Epidermal melanocyte (primary cell): ENCODE data around the gene MTA1.
A peak's percentile ranks its signal among the peaks of the same experiment; 100 is the strongest.

Experiments
- DNase-seq: peaks from one replicate; pipeline ENCODE4 v3.0.0; 2011; ENCODE audit warnings: low spot score; ENCODE audit not compliant: insufficient read length

Gene MTA1

DNA sequence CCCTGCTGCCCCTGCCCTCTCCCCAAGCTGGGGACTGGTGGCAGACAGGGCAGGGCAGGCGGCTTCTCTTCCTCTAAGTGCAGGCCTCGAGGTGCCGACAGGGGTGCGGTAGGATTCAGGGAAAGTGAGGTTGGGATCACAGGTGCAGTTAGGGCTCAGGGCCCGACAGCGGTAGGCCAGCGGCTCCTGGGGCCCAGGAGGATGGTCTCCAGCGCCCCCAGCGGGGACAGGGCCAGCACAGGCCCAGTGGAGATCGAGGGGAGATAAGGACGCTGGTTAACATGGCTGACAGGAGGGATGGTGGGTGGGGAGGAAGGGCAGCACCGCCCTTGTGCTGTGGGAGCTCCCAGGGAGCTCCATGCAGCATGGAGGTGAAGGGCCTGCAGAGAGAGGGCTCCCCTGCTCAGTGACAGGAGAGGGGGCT is 66.1 kb downstream of the MTA1 start:
- no peak for DNase-seq

DNA sequence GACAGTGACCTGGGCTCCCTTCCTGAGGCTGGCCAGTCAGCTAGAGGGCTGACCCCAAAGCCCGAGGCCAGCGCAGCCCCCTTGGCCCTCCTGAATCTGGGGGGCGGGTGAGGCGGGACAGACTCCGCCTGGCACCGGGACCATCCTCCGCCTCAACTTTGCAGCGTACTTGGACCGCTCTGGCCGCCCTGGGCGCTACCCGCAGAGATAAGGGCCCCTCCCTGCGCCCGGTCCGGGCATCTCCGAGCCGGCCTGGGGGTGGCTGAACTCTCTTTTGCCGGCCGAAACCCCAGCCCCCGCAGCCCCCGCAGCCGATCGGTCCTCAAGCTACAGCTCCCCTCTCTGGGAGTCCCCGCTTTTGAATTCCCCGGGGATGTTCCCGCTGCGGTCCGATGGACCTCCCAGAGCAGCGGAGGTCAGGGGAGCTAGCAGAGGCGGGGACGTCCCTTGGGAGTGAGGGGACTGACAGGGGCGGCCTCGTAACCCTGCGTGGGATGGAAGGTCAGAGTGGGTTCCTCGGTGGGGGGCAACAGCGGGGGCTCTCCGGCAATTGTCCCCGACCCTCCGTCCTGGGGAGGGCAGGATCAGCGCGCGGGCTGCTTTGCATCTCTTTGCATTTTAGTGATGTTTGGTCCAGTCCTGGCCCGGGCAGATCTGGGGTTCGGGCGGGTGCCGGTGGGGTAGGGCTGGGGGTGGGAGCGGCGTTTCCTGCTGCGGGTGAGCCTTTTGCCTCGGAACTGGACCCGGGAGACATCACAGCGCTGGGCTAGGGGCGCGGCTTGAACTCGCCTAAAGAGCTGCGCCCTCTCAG is 66.7 kb downstream of the MTA1 start, which contains the start of gene CRIP1:
CRIP1 (plus strand) TSS at position 724 of the 811 bp plus-strand sequence. CDS start 374 bp downstream, outside the sequence.
- no peak for DNase-seq

DNA sequence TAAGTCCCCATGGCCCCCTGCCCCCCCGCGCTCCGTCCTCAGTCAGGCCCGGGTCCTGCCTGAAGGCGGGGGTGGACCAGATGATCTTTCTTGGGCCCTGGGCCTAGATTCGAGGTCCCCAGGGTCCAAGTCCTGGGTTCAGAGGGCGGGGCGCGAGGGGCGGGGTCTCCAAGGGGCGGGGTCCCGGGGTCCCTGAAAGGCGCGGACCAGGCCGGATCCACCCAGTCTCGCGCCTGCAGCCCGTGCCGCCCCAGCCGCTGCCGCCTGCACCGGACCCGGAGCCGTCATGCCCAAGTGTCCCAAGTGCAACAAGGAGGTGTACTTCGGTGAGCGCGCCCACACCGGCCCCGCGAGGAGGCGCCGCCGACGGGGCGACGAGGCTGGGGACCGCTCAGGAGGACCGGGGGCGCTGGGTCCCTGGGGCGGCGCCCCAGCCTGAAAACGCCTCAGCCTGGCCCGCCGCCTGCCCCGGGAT is 67.4 kb downstream of the MTA1 start:
- no peak for DNase-seq

DNA sequence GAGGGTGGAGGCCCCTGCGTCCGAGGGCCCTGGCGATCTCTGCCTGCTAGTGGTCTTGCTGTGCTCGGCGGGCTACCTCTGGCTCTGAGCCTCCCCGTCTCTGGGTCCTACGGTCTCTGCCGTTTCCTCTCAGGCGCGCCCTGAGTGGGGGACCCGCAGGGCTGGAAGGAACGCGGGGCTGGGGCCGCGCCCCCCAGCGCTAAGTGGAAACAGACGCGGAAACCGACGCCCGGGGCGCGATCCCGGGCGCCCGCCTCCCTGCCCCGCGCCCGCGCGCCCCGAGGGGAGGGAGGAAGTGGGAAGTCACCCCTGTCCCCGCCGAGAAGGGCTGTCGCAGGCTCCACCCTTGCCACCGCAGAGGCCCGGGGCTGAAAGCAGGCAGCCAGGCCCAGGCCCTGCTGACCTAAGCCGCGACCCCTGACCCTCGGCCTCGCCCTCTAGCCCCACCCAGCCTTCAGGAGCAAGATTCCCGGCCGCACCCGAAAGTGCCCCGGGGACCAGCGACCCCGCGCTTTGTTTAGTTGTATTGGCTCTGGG is 67.9 kb downstream of the MTA1 start:
- DNase-seq = no peak

DNA sequence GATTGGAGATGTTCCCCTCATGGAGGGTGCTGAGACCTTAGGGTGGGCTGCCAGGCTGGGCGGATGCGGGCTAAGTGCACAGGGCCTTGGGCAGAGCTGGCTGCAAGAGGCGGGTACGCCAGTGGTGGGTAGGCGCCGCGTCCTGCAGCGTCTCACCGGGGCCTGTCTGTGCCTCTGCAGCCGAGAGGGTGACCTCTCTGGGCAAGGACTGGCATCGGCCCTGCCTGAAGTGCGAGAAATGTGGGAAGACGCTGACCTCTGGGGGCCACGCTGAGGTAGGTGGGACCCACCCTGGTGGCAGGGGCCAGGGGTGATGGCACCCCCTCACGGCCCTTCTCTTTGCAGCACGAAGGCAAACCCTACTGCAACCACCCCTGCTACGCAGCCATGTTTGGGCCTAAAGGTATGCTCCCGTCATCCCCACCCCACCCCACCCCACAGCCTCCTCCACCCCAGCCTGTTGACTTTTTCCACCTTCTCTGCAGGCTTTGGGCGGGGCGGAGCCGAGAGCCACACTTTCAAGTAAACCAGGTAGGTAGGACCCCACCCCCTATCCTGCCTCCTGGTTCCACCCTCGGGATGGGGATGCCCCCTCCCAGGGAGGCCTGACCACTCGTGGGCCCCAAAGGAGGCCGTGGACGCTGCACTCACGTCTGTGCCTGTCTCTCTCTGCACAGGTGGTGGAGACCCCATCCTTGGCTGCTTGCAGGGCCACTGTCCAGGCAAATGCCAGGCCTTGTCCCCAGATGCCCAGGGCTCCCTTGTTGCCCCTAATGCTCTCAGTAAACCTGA is 68.6 kb downstream of the MTA1 start:
- DNase-seq = no peak

DNA sequence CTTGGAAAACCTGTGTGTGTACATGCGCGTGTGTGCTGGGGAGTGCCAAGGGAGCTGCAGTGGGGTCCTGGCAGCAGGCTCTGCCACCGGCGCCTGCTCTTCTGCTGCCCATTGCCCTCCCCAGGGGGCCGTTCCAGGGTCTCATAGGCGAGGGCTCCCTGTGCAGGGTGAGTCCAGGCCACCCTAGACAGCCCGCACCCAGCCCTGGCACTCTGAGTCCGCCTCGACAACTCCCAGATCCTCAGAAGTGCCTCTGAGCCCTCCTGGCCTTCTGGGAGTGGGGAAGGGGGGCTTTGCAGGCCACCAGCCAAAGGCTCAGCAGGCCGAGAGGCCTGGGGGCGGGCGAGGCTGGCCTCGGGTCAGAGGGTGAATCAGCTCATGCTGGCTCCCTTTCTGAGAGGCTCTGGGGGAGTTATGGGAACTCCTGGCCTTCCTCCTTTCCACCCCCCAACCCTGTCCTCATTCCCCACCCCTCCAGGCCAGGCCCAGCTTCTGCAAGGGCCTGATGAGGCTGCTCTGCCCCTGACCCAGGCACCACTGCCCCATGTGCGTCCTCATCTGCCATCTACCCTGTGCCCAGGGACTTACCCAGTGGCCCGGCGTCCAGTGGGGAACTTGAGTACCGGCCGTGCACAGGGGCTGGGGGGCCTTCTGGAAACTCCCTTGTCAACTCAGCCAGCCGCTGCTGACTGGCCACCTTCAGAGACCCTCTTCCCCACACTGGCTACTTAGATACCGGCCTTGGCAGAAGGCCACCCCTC is 69.3 kb downstream of the MTA1 start:
- no peak for DNase-seq

DNA sequence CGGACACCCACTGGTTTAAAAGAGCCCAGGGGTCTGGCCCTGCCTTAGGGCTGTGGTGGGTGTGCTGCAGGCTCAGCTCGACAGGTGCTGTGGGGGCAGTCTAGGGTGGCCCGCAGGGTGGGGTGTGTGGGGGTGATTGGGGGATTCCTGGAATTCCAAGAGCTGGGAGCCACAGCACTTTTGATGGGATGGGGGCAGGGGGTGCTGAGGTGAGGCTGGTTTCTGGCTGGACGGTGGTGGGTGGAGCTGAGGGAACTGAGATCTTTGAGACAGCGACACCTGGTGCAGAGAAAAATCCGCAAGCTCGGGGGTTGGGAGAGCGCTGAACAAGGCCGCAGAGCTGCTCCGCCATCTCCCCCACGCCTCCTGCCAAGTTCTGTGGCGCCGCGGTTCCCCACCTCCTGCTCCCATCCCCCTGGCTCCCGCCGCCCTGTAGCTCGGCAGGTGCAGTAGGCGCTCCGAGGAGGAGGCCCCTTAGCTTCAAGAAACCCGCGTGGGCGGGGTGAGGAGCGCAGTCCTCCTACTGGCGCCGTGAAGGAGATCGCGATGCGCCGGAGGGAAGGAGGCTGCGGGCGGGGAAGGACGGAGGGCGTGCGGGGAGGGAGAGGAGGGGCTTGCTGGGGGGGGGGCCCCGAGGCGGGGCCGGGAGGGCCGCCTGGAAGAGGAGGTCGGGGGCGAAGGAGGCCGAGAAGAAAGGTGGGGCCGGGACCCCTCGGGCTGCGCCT is 70.1 kb downstream of the MTA1 start:
- no peak for DNase-seq

DNA sequence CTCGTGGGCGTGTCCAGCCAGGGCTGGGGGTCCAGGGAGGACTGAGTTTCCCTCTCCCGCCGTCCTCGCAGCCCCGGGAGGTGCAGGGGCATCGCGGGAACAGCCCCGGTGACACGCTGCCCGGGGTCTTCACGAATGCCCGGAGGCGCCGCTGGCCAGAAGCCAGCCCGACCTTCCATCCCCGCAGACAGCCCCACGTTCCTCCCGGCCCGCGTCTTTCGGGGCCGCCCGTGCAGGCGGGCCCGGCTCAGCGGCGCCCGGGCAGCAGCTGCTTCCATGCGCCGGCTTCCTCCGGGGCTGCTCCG is 70.6 kb downstream of the MTA1 start:
- no peak for DNase-seq

DNA sequence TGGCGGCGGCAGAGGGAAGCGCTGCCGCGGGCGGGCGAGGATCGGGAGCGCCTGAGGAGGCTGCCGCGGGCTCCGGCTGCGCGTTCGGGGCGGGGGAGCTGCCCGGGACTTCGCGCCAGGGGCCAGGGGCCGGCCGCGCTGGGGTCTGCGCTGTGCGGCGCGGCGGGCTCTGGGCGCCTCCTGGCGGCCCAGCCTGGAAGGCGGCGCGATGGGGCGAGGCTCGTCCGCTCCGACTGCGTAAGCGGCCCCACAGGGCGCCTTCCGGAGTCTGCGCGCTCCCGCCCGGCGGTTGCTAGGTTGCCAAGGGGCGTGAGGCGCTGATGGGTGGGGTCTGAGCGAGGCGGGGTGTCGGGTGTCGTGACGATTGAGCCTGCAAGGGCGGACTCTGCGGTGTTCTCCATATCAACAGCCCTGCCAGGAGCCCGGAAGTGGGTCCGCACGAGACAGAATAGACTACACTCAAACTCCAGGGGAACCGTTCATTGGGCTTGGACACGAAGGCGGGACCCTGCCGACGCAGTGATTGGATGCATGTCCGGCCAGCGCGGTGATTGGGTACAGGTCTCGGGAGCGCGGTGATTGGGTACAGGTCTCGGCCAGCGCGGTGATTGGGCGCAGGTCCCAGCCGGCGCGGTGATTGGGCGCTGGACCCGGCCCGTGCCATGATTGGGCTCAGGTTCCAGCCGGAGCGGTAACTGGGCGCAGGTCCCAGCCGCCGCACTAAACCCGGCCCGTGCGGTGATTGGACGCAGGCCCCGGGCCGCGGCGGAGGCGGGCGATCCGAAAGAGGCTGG is 71.1 kb downstream of the MTA1 start, which contains the start of gene TEDC1:
TEDC1 (plus strand) TSS at position 675 of the 794 bp plus-strand sequence. CDS start 130 bp downstream, outside the sequence.
- peak; percentile 99 for DNase-seq

DNA sequence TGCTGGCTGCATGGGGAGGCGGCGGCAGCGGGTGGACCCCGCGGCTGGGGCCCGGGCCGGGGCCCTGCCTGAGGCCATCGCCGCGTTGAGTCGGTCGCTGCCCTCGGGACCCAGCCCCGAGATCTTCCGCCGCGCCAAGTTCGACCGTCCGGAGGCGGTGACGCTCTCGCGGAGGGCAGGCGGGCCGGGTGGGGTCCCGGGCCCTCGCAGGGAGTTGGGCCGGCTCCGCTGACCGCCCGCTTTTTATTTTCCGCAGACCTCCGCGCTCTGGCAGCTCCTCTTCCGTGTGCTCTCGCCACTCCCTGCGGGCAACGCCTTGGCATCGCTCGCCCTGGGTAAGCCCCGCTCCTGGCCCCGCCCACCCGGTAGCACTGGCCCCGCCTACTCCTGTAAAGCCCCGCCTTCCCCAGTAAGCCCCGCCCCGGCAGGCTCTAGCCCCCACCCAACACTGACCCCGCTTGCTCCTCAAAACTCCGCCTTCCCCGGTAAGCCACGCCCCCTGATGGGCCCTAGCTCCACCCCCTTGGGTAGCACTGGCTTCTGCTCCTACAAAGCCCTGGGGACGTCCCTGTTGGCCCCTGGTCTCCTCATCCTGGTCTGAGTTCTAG is 71.8 kb downstream of the MTA1 start:
- DNase-seq = no peak

DNA sequence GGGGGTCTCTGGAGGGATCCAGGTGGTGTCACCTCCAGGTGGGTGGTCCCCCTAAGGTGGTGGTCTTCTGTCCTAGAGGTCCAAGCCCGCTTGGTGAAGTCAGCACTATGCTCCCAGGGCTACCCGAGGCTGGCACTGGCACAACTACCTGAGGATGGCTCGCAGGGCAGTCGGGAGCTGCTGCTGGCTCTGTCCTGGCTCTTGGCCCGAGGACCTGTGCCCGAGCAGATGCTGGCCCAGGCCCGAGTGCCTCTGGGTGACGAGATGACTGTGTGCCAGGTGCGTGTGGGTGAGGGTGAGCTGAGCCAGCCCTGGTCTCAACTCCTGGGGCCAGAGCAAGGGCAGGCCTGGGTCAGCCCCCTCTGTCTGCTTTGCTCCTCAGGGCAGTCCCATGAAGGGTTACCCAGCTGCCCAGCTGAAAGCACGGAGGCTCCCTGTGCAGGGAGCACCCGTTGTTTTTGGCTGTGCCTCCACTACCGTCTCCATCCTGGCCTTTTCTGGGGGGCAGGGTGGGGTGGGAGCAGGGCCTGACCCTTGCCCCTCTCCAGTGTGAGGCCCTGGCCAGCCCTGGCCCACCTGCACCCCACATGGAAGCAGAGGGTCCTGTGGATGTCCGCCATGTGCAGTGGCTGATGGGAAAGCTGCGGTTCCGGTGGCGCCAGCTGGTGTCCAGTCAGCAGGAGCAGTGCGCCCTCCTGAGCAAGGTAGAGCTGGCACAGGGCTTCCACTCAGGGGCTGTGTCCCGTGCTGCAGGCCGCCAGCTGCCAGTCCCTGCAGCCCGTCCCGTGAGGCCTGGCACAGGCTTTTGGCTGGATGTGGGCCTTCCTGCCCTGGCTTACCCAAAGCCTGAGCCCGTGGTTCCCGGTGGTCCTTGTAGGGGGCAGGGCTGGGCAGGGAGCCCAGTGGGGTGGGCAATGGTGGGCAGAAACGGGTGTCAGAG is 72.7 kb downstream of the MTA1 start:
- DNase-seq = no peak

DNA sequence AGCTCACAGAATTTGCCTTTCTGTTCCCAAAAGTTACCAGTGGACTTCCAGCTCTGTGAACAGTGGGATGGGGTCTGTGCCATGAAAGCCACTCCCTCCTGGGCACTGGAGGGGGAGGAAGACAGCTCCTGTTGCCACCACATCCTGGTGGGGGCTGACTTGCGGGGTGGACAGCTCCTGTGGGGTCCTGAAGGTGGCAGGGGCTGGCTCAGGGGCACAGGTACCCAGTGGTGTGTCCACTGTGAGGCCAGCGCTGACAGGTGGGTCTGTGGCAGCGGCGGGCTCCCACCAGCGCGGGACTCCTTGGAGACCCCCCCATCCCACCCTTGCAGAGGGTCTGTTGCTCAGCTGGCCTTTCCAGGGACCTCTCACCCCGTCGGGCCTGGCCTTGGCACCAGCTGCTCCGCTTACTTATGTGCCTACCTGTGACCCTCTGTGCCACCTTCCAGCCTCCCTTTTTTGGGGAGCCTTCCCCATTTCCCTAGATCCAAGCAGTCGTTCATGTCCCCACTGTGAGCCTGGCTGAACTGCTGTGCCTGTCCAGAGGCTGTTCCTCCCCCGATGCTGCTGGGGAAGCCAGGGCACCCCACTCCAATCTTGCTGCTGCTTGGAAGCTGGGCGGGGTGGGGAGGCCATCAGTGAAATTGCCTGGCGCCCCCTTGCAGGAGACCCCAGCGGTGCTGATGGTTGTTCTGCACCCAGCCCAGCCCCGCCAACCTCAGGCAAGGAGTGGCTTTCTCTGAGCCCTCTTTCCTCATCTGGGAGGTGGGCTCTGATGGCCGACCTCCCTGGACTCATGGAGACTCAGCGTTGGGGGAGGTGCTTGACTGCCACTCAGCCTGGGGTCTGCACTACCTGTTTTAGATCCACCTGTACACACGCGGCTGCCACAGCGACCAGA is 73.6 kb downstream of the MTA1 start:
- no peak for DNase-seq

DNA sequence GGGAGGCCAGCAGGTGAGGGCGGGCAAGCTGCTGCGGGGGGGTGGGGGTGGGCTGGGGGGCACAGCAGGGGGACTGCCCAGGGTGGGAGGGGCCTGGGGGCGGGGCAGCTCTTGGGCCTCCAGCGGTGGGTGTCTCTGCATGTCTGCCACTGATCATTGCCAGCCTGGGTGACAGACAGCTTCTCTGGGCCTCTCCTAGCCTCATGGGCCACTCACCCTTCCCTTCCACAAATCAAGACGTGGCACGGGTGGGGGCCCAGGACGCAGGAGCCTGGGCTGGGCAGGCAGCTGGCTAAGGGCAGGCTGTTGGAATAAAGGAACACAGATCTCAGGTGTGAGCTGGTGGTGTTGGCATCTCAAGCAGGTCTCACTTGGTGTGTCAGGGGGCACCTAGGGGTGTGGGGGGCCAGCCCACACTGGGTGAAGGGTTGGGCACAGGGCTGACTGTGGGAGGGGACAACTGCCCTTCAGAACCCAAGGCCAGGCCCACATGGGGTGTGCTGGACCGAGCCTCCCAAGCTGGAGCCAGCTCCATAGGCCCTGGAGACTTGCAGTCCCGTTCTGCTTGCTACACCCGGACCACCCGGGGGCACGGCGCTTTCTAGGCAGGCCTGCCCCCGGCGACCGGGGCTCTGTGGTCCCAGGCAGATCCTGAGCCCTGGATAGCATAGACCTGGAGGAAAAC is 74.4 kb downstream of the MTA1 start:
- no peak for DNase-seq

DNA sequence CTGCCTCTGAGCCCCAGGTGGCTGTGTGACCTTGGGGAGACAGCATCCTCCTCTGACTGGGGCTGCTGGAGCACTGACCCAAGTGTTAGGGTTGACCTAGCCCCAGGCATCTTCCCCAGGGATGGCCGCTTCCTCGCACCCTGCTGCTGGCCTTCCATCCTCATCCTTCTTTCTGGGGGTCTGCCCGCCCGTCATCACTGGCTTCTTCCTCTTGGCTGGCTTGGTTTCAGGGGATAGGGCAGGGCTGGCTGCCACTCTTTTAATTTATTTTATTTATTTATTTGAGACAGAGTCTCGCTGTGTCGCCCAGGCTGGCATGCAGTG is 74.9 kb downstream of the MTA1 start:
- DNase-seq = no peak

DNA sequence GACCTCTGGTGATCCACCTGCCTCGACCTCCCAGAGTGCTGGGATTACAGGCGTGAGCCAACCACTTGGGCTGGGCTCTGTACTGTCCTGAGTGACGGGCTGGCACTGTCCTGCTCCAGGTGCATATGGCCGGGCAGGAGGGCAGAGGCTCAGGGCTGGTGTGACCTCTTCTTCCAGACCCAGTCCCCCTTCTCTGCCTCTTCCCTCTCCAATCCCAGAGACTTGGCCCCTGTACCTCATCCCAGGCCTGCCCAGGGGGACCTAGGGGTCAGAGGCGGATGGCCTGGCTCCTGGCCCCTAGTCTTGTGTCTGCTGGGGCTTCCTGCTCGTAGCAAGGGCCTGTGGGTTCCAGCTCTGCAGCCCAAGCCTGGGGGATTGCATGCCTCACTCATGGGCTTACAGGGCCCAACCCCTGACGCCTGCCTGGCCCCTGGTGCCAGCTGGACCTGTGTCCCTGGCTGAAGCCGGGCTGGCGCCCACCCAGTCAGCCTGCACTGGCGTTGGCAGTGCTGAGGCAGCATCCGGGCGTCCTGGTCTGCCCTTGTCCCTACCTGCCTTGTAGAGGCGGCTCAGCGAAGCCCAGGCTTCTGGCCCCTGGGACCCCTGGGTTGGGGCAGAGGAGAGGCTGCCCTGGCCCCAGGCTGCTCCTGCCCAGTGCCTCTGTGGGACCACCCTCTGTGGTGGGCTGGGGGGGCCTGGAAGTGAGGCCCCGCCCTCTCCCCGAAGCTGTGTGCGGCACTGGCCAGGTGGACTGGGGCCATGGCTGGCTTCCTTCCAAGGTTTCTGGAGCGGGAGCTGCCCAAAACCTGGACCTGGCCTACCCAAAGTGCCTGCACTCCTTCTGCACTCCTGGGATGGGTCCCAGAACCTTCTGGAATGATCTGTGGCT is 75.7 kb downstream of the MTA1 start:
- no peak for DNase-seq
